CD4-positive, alpha-beta T cell (primary cell): Measurements from ENCODE around the gene LIPN. TPM values are rescaled to one million over a fixed set of nuclear protein-coding genes. Genes with fewer than 3 reads are reported as not detected.

ENCODE experiments used
- ATAC-seq: fragments of 200-7000 bp; cut with Tn5 transposase; one replicate; pipeline ENCODE4 v1.10.0; 2022; ENCODE audit warnings: mild to moderate bottlenecking; ENCODE audit not compliant: poor library complexity
- CTCF ChIA-PET: fragments of 350-600 bp; sonication (Branson Sonifier 250); formaldehyde crosslinking; loops from one replicate; lab custom pipeline; 2021; ENCODE audit warnings: antibody characterized with exemption, inconsistent platforms; lab: Charles Lee
- POLR2A ChIA-PET: fragments of 350-600 bp; sonication (Branson Sonifier 250); formaldehyde crosslinking; loops from one replicate; lab custom pipeline; 2021; ENCODE audit warnings: antibody characterized with exemption, inconsistent platforms; lab: Charles Lee
- DNase-seq, 14 experiments: peaks; one replicate each; pipeline ENCODE4 v3.0.0-alpha.2; 2013 to 2020; ENCODE audit warnings: mixed read lengths in 2 of 14
- H3K27ac ChIP-seq, 2 donors: one replicate each; pipeline versions ENCODE4 v1.5.1 to v1.7.0; 2013; ENCODE audit warnings: low read length in 2 of 2, low read depth in 1 of 2, mild to moderate bottlenecking in 1 of 2
- H3K27me3 ChIP-seq, 2 experiments: 1 replicate in 1 of 2; 2 replicates in 1 of 2; pipeline versions ENCODE4 v1.6.1 to v1.7.0; 2013; ENCODE audit warnings: low read length in 2 of 2, control low read depth in 1 of 2, mild to moderate bottlenecking in 1 of 2, moderate library complexity in 1 of 2; ENCODE audit not compliant: insufficient read depth in 2 of 2, control insufficient read depth in 1 of 2
- H3K36me3 ChIP-seq: one replicate; pipeline ENCODE4 v1.6.1; 2013; ENCODE audit warnings: low read length, control low read depth; ENCODE audit not compliant: insufficient read depth
- H3K4me1 ChIP-seq: one replicate; pipeline ENCODE4 v1.6.1; 2013; ENCODE audit warnings: low read length, control low read depth; ENCODE audit not compliant: insufficient read depth
- H3K4me3 ChIP-seq: one replicate; pipeline ENCODE4 v1.5.1; 2013; ENCODE audit warnings: mild to moderate bottlenecking, low read length, moderate library complexity
- H3K9me3 ChIP-seq, 2 experiments: 1 replicate in 1 of 2; 2 replicates in 1 of 2; pipeline versions ENCODE4 v1.6.1 to v1.7.0; 2013; ENCODE audit warnings: low read length in 2 of 2, mild to moderate bottlenecking in 2 of 2, control low read depth in 1 of 2, moderate library complexity in 1 of 2; ENCODE audit not compliant: control insufficient read depth in 1 of 2, insufficient read depth in 1 of 2
- H3K27ac Mint-ChIP-seq: one replicate; pipeline ENCODE4 v1.8.0; 2020; ENCODE audit warnings: mixed read lengths
- H3K27me3 Mint-ChIP-seq: one replicate; pipeline ENCODE4 v1.8.0; 2021; ENCODE audit warnings: mixed read lengths
- H3K36me3 Mint-ChIP-seq: one replicate; pipeline ENCODE4 v1.8.0; 2021; ENCODE audit warnings: low read depth, mixed read lengths
- H3K4me1 Mint-ChIP-seq: one replicate; pipeline ENCODE4 v1.8.0; 2021; ENCODE audit warnings: low read depth, mixed read lengths
- H3K4me3 Mint-ChIP-seq: one replicate; pipeline ENCODE4 v1.8.0; 2020; ENCODE audit warnings: mild to moderate bottlenecking, mixed read lengths
- H3K9me3 Mint-ChIP-seq: one replicate; pipeline ENCODE4 v1.8.0; 2020; ENCODE audit warnings: mixed read lengths
- CTCF ChIP-seq: fragments of 200-600 bp; IDR thresholded peaks from one replicate; pipeline ENCODE4 v1.8.0; 2022; ENCODE audit warnings: antibody characterized with exemption, mild to moderate bottlenecking
- intact Hi-C, 2 experiments: fragments of 100-400 bp; cut with DNase I in 1 of 2; cut with micrococcal nuclease in 1 of 2; formaldehyde crosslinking; loops; one replicate each; pipeline versions ENCODE4 v1.15.1 to v1.9.0; 2023 to 2025; cut with DNase I, micrococcal nuclease
- total RNA-seq, 174 experiments: library from RNA in 2 of 174; stranded (reverse) in 2 of 174; gene quantifications; one replicate each; pipeline ENCODE4 v1.2.3 and lab custom pipeline; 2021 to 2026

LIPN gene
- total RNA-seq, 2 experiments from 2014 or later: not detected

GRCh38 chr10:88742448-88742847, 17.4 kb upstream of the LIPN start:
- peaks cover 0 to 7% of the 10 kb centered on the region in 2 experiments for H3K27me3 ChIP-seq
- ATAC-seq (no peak), DNase-seq (no peak)
- no peaks in the 10 kb centered on the region for H3K36me3 ChIP-seq
- ChIA-PET POLR2A (no interaction called here), CTCF (no interaction called here)
- no peak overlapping the region for H3K27ac ChIP-seq
- no peaks in the 10 kb centered on the region for H3K4me1 ChIP-seq
- H3K27me3 Mint-ChIP-seq: peaks cover 18% of the 10 kb centered on the region
- H3K4me3 ChIP-seq: no peak overlapping the region
- H3K27ac Mint-ChIP-seq: no peak overlapping the region
- peaks cover 4% of the 10 kb centered on the region for H3K9me3 Mint-ChIP-seq
- H3K4me1 Mint-ChIP-seq: no peaks in the 10 kb centered on the region
- intact Hi-C loops: no loop called here
- H3K9me3 ChIP-seq: peaks cover 4 to 5% of the 10 kb centered on the region in 2 experiments
- no peak for TF ChIP-seq CTCF
- H3K4me3 Mint-ChIP-seq: no peak overlapping the region
- no peaks in the 10 kb centered on the region for H3K36me3 Mint-ChIP-seq

GRCh38 chr10:88744002-88744401, 15.8 kb upstream of the LIPN start:
- Histone ChIP-seq H3K4me1 (no peaks in the 10 kb centered on the region), H3K4me3 (no peak overlapping the region), H3K27me3 (no peaks in the 10 kb centered on the region), H3K36me3 (no peaks in the 10 kb centered on the region), H3K9me3 (peaks cover 4 to 5% of the 10 kb centered on the region in 2 experiments), H3K27ac (no peak overlapping the region)
- Mint-ChIP-seq H3K27me3 (peaks cover 11% of the 10 kb centered on the region), H3K36me3 (no peaks in the 10 kb centered on the region), H3K9me3 (peaks cover 7% of the 10 kb centered on the region), H3K4me1 (no peaks in the 10 kb centered on the region), H3K27ac (no peak overlapping the region), H3K4me3 (no peak overlapping the region)
- intact Hi-C loops: no loop called here
- DNase-seq (no peak), ATAC-seq (no peak)
- CTCF ChIA-PET: no interaction called here
- TF ChIP-seq CTCF: no peak
- POLR2A ChIA-PET: no interaction called here

GRCh38 chr10:88745633-88746032, 14.2 kb upstream of the LIPN start:
- Histone ChIP-seq H3K27ac (no peak overlapping the region), H3K4me3 (no peak overlapping the region), H3K4me1 (no peaks in the 10 kb centered on the region), H3K9me3 (peaks cover 4 to 5% of the 10 kb centered on the region in 2 experiments), H3K36me3 (no peaks in the 10 kb centered on the region), H3K27me3 (no peaks in the 10 kb centered on the region)
- no peak overlapping the region for H3K27ac Mint-ChIP-seq
- H3K36me3 Mint-ChIP-seq: no peaks in the 10 kb centered on the region
- ATAC-seq (no peak), DNase-seq (no peak)
- H3K27me3 Mint-ChIP-seq: peaks cover 11% of the 10 kb centered on the region
- H3K9me3 Mint-ChIP-seq: peaks cover 7% of the 10 kb centered on the region
- intact Hi-C loops: no loop called here
- ChIA-PET CTCF (interaction anchor here (1.0 kb wide), 1 partner anchor 90 kb away, joined by 3 read pairs; no protein-coding TSS in a partner anchor), POLR2A (no interaction called here)
- H3K4me1 Mint-ChIP-seq: no peaks in the 10 kb centered on the region
- no peak for TF ChIP-seq CTCF
- no peak overlapping the region for H3K4me3 Mint-ChIP-seq
